WTC11 (cell line): ENCODE results near the gene LIFR. TPM values are rescaled to one million over a fixed set of nuclear protein-coding genes. Genes with fewer than 3 reads are reported as not detected.

Experiments
- ATAC-seq: fragments of 200-7000 bp; cut with Tn5 transposase; 2 replicates; pipeline ENCODE4 v1.10.0; 2021; ENCODE audit warnings: mild to moderate bottlenecking, moderate library complexity
- CTCF ChIA-PET: fragments of 300-600 bp; sonication (Branson Sonifier 250); formaldehyde crosslinking; loops from one replicate; lab custom pipeline; 2021; ENCODE audit warnings: antibody characterized with exemption; lab: Charles Lee
- POLR2A ChIA-PET: fragments of 350-600 bp; sonication (Branson Sonifier 250); formaldehyde crosslinking; loops from one replicate; lab custom pipeline; 2021; ENCODE audit warnings: antibody characterized with exemption; lab: Charles Lee
- DNase-seq: peaks from one replicate; pipeline ENCODE4 v3.0.0; 2021; ENCODE audit warnings: low spot score
- H3K27ac Mint-ChIP-seq: 2 replicates; pipeline ENCODE4 v1.8.0; 2021; ENCODE audit warnings: mixed read lengths
- H3K27me3 Mint-ChIP-seq: 2 replicates; pipeline ENCODE4 v1.8.0; 2021; ENCODE audit warnings: low read depth, mild to moderate bottlenecking, moderate library complexity, mixed read lengths
- H3K36me3 Mint-ChIP-seq: 2 replicates; pipeline ENCODE4 v1.8.0; 2021; ENCODE audit warnings: mixed read lengths
- H3K4me1 Mint-ChIP-seq: 2 replicates; pipeline ENCODE4 v1.8.0; 2022; ENCODE audit warnings: mixed read lengths
- H3K4me3 Mint-ChIP-seq: 2 replicates; pipeline ENCODE4 v1.8.0; 2021; ENCODE audit warnings: mild to moderate bottlenecking, moderate library complexity, mixed read lengths
- H3K9me3 Mint-ChIP-seq: 2 replicates; pipeline ENCODE4 v1.8.0; 2021; ENCODE audit warnings: mixed read lengths
- ATF1 ChIP-seq: sonication (generic); formaldehyde crosslinking; IDR thresholded peaks from 2 replicates; pipeline ENCODE4 v1.8.1; 2023; ENCODE audit warnings: mild to moderate bottlenecking, moderate library complexity, missing genetic modification reagents
- CBFB ChIP-seq: sonication (generic); formaldehyde crosslinking; IDR thresholded peaks from 2 replicates; pipeline ENCODE4 v1.8.1; 2022; ENCODE audit warnings: mild to moderate bottlenecking, low read depth, missing genetic modification reagents
- KAT7 ChIP-seq: sonication (generic); formaldehyde crosslinking; IDR thresholded peaks from 2 replicates; pipeline ENCODE4 v1.8.1; 2023; ENCODE audit warnings: missing genetic modification reagents, mild to moderate bottlenecking, borderline replicate concordance
- OVOL2 ChIP-seq: fragments of 250-450 bp; sonication (Bioruptor Pico); IDR thresholded peaks from 2 replicates; pipeline ENCODE4 v1.9.0; 2021; ENCODE audit warnings: mild to moderate bottlenecking, borderline replicate concordance
- SP1 ChIP-seq: sonication (generic); formaldehyde crosslinking; conservative IDR thresholded peaks from 2 replicates; pipeline ENCODE4 v1.8.1; 2022; ENCODE audit warnings: missing genetic modification reagents
- ZNF396 ChIP-seq: fragments of 250-450 bp; sonication (Bioruptor Pico); IDR thresholded peaks from 2 replicates; pipeline ENCODE4 v1.8.0; 2021; ENCODE audit warnings: mild to moderate bottlenecking, moderate library complexity, borderline replicate concordance
- ZNF671 ChIP-seq: fragments of 250-450 bp; sonication (Bioruptor Pico); IDR thresholded peaks from 2 replicates; pipeline ENCODE4 v1.8.0; 2021; ENCODE audit warnings: mild to moderate bottlenecking
- total RNA-seq: library from RNA; stranded (reverse); gene quantifications from 3 replicates; pipeline ENCODE4 v1.2.3, GENCODE V29; 2021
- TF ChIP-seq, protein P1 (sequence below): sonication (generic); formaldehyde crosslinking; IDR thresholded peaks from 2 replicates; pipeline ENCODE4 v1.8.0; 2023; ENCODE audit warnings: missing genetic modification reagents
- TF ChIP-seq, protein P2 (sequence below): sonication (generic); formaldehyde crosslinking; IDR thresholded peaks from 2 replicates; pipeline ENCODE4 v1.8.1; 2023; ENCODE audit warnings: mild to moderate bottlenecking, missing genetic modification reagents
- TF ChIP-seq, protein P3 (sequence below): sonication (generic); formaldehyde crosslinking; IDR thresholded peaks from 2 replicates; pipeline ENCODE4 v1.8.1; 2022; ENCODE audit warnings: mild to moderate bottlenecking, missing genetic modification reagents, moderate library complexity, borderline replicate concordance
- TF ChIP-seq, protein P4 (sequence below): fragments of 200-600 bp; IDR thresholded peaks from 2 replicates; pipeline ENCODE4 v1.8.0; 2022; ENCODE audit warnings: antibody characterized with exemption

The LIFR gene
- total RNA-seq, 1 experiment from 2014 or later: 14.4 TPM

DNA sequence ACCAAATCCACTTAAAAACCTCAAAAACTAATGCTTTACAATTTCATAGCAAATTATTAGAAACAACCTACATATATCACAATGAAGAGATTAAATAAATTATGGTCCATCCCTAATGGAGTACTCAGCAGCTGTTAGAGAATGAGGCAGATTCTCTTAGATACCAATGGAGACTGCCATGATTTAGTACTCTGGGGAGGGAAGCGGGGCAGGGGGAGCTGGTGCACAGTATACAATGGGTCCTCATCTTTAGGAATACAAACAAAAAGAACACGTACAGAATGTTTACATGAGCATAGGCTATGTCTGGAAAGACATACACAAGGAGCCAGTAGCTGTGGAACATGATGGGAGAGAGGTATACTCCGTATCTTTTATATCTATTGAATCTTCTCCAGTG is 2.0 kb downstream of the LIFR start (continued):
- no peak for TF ChIP-seq ZNF671 (CRISPR knock-in tag)
- TF ChIP-seq, protein P1, sequence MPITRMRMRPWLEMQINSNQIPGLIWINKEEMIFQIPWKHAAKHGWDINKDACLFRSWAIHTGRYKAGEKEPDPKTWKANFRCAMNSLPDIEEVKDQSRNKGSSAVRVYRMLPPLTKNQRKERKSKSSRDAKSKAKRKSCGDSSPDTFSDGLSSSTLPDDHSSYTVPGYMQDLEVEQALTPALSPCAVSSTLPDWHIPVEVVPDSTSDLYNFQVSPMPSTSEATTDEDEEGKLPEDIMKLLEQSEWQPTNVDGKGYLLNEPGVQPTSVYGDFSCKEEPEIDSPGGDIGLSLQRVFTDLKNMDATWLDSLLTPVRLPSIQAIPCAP (CRISPR knock-in tag): no peak
- TF ChIP-seq, protein P2, sequence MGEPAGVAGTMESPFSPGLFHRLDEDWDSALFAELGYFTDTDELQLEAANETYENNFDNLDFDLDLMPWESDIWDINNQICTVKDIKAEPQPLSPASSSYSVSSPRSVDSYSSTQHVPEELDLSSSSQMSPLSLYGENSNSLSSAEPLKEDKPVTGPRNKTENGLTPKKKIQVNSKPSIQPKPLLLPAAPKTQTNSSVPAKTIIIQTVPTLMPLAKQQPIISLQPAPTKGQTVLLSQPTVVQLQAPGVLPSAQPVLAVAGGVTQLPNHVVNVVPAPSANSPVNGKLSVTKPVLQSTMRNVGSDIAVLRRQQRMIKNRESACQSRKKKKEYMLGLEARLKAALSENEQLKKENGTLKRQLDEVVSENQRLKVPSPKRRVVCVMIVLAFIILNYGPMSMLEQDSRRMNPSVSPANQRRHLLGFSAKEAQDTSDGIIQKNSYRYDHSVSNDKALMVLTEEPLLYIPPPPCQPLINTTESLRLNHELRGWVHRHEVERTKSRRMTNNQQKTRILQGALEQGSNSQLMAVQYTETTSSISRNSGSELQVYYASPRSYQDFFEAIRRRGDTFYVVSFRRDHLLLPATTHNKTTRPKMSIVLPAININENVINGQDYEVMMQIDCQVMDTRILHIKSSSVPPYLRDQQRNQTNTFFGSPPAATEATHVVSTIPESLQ (CRISPR knock-in tag): no peak
- TF ChIP-seq ZNF396: no peak
- TF ChIP-seq SP1: no peak
- TF ChIP-seq, protein P3, sequence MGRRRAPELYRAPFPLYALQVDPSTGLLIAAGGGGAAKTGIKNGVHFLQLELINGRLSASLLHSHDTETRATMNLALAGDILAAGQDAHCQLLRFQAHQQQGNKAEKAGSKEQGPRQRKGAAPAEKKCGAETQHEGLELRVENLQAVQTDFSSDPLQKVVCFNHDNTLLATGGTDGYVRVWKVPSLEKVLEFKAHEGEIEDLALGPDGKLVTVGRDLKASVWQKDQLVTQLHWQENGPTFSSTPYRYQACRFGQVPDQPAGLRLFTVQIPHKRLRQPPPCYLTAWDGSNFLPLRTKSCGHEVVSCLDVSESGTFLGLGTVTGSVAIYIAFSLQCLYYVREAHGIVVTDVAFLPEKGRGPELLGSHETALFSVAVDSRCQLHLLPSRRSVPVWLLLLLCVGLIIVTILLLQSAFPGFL (CRISPR knock-in tag): no peak

DNA sequence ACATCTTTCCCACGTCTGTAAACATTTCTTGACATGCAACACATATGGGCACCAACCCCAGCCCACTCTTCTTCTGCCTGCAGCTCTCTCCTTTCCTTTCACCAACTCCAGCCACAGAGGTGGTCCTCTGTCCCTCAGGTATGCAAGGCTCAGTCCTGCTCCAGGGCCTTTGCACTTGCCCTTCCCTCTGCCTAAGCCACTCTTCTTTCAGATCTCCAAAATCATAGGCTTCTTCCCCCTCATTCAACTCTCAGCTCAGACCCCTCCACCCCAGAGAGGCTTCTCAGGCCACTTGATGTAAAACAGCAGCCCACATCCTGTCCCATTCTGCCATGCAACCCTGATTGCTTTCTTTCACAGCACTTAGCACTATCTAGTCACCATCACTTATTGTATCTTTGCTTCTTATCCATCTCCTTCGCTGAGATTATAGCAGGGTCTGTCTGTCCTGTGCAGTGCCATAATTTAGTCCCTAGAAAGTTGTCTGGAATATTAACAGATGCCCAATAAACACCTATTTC is 3.4 kb downstream of the LIFR start:
- TF ChIP-seq KAT7 (CRISPR knock-in tag): no peak
- no peak for TF ChIP-seq OVOL2 (CRISPR knock-in tag)
- ChIA-PET CTCF (interaction anchor here (1.3 to 4.2 kb wide), 2 partner anchors 112 to 257 kb away, joined by 3 to 36 read pairs; no protein-coding TSS in a partner anchor), POLR2A (interaction anchor here (0.6 kb wide), 1 partner anchor 27 kb away, joined by 3 read pairs; no protein-coding TSS in a partner anchor)
- DNase-seq (no peak), ATAC-seq (no peak)
- no peaks in the 10 kb centered on the region for H3K9me3 Mint-ChIP-seq
- H3K36me3 Mint-ChIP-seq: no peaks in the 10 kb centered on the region
- peak overlapping the region; percentile 1; the same call in 1 of the 2 replicates for H3K27ac Mint-ChIP-seq
- H3K4me3 Mint-ChIP-seq: no peak overlapping the region
- H3K27me3 Mint-ChIP-seq: peaks cover 7% of the 10 kb centered on the region
- H3K4me1 Mint-ChIP-seq: peaks cover 42% of the 10 kb centered on the region

DNA sequence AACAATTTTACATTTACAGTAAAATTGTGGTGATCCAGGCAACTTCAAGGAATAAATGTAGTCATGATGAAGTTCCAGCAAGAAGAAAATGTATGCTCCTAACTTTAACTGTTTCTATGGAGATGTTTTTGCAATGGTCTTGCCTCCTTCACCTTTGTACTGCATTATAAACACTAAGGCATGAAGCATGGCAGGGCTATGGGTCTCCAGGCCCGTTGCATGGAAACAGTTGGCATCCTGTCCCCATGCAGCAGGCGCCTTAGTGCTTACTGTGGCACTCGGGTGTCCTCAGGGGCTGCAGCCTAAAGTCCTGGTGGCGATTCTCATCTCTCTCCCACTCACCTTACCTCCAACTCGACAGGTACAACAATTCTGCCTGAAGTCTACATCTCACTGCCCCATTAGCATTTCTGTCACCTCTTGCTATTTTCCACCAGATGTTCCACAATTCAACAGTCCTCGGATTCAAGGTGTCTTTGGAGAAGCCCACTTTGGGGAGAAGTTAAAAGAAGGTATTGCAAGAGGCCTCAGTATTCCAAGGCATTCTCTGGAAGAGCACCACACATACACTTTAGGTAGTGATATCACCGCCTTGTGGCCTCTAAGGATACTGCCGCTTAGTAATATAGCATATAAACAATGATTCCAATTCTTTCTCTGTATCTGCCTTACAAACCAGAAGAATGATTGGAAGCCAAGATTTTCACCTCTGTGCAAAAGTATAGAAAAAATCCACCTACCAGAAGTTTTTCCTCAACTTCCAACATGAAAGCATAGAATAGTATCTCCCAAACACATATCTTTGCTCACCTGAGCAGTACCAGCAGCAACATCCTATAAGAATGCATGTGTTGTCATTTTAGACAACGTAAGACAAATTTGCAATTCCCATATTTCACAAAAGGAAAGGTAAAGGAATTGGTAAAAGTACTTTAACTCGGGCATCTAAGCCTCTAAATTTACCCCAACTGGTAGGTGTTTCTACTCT is 5.1 kb downstream of the LIFR start:
- H3K27me3 Mint-ChIP-seq: peaks cover 4% of the 10 kb centered on the region; the same call in 1 of the 2 replicates
- ATAC-seq: peak; percentile 81
- H3K36me3 Mint-ChIP-seq: no peaks in the 10 kb centered on the region
- H3K4me3 Mint-ChIP-seq: no peak overlapping the region
- CTCF ChIA-PET: interaction anchor here (1.0 to 3.2 kb wide), 3 partner anchors 110 to 258 kb away, joined by 5 to 26 read pairs (median 5); no protein-coding TSS in a partner anchor
- TF ChIP-seq ATF1 (CRISPR knock-in tag) (no peak), CBFB (CRISPR knock-in tag) (no peak)
- TF ChIP-seq, protein P4, sequence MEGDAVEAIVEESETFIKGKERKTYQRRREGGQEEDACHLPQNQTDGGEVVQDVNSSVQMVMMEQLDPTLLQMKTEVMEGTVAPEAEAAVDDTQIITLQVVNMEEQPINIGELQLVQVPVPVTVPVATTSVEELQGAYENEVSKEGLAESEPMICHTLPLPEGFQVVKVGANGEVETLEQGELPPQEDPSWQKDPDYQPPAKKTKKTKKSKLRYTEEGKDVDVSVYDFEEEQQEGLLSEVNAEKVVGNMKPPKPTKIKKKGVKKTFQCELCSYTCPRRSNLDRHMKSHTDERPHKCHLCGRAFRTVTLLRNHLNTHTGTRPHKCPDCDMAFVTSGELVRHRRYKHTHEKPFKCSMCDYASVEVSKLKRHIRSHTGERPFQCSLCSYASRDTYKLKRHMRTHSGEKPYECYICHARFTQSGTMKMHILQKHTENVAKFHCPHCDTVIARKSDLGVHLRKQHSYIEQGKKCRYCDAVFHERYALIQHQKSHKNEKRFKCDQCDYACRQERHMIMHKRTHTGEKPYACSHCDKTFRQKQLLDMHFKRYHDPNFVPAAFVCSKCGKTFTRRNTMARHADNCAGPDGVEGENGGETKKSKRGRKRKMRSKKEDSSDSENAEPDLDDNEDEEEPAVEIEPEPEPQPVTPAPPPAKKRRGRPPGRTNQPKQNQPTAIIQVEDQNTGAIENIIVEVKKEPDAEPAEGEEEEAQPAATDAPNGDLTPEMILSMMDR: peak; percentile 58; the same call in 1 of the 2 replicates
- peaks cover 36% of the 10 kb centered on the region for H3K4me1 Mint-ChIP-seq
- H3K27ac Mint-ChIP-seq: peak overlapping the region; percentile 79; the same call in 1 of the 2 replicates
- POLR2A ChIA-PET: no interaction called here
- no peak for DNase-seq
- H3K9me3 Mint-ChIP-seq: no peaks in the 10 kb centered on the region
